ENCODE data around the gene MAVS.

The MAVS gene

DNA sequence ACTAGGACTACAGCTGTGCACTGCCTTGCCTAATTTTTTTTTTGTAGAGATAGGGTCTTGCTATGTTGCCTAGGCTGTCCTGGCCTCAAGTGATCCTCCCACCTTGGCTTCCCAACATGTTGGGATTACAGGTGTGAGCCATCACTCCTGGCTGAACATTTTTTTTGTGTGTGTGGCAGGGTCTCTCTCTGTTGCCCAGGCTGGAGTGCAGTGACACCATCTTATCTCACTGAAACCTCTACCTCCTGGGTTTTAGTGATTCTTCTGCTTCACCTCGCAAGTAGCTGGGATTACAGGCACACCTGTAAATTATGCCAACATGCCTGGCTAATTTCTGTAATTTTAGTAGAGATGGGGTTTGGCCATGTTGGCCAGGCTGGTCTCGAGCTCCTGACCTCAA is 67.8 kb downstream of the MAVS start:
- Mint-ChIP-seq H3K9me3 (no peaks in the 10 kb centered on the region), H3K27ac (no peak overlapping the region), H3K36me3 (ENCODE audit: low read depth) (peaks cover 64% of the 10 kb centered on the region), H3K27me3 (ENCODE audit: low read depth) (no peaks in the 10 kb centered on the region), H3K4me3 (no peak overlapping the region), H3K4me1 (ENCODE audit: low read depth) (peaks cover 32% of the 10 kb centered on the region)

DNA sequence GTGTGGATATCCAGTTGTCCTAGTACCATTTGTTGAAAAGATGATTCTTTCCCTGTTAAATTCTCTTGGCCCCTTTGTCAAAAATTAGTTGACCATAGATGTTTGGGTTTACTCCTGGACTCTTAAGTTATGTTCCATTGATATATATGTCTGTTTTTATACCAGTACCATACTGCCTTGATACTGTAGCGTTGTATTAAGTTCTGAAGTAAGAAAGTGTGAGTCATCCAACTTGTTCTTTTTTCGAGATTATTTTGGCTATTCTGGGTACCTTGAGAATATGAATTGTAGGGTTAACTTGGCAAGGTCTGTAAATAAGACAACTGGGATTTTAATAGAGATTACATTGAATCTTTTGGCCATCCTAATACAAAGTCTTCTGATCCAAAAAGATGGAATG is 69.1 kb downstream of the MAVS start:
- no peaks in the 10 kb centered on the region for H3K27me3 Mint-ChIP-seq (ENCODE audit: low read depth)
- H3K4me3 Mint-ChIP-seq = no peak overlapping the region

DNA sequence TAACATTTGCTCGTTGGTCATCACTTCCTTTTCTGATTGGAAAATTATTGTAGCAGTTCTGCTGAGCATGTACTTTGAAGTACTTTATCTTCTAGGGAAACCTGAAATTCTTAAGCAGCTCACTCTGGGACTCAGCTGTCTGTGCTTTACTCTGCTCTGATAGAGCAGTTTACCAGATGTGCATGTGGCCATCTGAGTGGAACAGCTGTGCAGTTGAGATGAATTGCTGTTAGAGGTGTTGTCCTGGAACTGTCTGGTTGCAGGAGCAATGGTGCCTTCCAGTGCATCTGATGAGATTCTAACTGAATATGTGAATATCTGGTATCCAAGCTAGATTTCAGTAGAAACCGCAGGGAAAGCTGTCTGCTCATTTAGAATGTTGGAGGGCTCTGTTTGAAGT is 69.7 kb downstream of the MAVS start:
- Mint-ChIP-seq H3K4me1 (ENCODE audit: low read depth) (peaks cover 25% of the 10 kb centered on the region), H3K27me3 (ENCODE audit: low read depth) (no peaks in the 10 kb centered on the region), H3K27ac (no peak overlapping the region), H3K9me3 (no peaks in the 10 kb centered on the region), H3K4me3 (no peak overlapping the region), H3K36me3 (ENCODE audit: low read depth) (peaks cover 58% of the 10 kb centered on the region)

More for the DNA sequence above, 69.1 kb downstream of the MAVS start:
- Mint-ChIP-seq H3K27ac (peak overlapping the region; percentile 49), H3K36me3 (ENCODE audit: low read depth) (peaks cover 58% of the 10 kb centered on the region), H3K9me3 (no peaks in the 10 kb centered on the region), H3K4me1 (ENCODE audit: low read depth) (peaks cover 29% of the 10 kb centered on the region)

DNA sequence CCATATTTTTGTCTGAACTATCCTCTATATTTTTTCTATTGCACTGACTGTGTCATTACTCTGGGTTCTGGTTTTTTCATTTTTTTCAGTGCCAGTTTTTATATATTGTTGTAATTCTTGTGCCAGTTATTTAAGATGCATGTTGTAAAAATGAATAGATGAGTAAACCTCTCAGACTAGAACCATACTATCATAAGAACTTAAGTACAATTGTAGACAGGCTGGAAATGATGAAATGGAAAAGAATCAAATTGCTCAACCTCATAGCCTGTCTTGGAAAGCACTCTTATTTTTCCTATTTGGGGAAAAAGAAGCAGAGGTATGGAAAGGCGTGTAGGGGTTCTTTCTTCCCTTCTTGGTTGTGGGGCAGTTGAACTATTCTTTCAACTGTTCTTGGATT is 72.7 kb downstream of the MAVS start:
- Mint-ChIP-seq H3K27ac (no peak overlapping the region), H3K4me1 (ENCODE audit: low read depth) (peaks cover 36% of the 10 kb centered on the region), H3K36me3 (ENCODE audit: low read depth) (peaks cover 55% of the 10 kb centered on the region), H3K27me3 (ENCODE audit: low read depth) (no peaks in the 10 kb centered on the region), H3K4me3 (no peak overlapping the region), H3K9me3 (no peaks in the 10 kb centered on the region)

DNA sequence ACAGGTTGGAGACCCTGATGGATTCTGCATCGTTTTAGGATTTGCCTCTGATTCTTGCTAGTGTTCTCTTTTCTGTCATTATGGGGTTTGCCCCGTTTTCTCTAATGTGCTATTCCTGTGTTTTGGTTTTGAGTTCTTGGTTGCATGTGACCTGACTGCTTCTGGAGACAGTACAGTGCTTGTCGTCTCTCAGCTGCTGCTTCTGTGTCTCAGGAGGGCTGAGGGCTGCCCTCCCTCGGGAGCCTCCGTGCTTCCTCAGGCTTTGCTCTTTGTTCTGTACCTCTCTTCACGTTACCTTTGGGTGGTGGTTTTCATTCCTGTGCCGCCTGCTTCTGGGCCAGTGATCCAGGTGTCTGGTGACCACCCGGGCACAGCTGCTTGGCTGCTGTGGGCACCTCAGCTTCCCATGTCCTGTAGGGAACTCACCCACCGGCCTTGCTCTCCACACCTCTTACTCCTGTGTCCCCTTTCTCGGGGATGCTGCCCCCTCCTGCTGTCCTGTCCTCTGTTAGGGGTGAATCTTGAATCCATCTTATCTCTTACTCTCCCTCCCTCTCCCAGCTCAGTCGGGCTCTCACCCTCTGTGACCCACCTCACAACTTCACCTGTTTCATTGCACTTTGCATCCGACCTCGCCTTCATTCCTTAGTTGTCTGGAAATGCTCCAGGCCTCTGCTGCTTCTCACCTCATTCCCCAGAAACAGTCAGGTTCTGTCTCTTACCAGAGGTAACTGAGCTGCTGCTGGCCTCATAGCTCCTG is 75.8 kb downstream of the MAVS start:
- Mint-ChIP-seq H3K27ac (peak overlapping the region; percentile 37), H3K36me3 (ENCODE audit: low read depth) (peaks cover 49% of the 10 kb centered on the region), H3K4me3 (no peak overlapping the region)

DNA sequence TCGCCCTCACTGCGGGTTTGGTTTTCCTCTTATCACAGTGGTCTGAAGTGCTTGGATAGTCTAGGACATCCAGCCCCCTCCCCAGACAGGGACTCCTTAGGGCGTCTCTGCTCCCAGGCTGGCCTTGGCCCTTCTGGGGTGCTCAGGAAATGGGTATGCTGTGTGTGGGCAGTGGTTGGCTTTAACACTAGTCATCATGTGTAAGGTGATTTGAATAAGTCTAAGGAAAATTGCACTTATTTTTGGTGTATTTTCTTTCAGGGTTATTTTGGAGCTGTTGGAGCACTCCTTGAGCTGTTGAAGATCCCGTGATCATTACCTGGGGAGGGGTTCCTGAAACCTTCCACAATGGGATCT is 76.3 kb downstream of the MAVS start:
- peaks cover 50% of the 10 kb centered on the region for H3K36me3 Mint-ChIP-seq (ENCODE audit: low read depth)

More for the DNA sequence above, 75.8 kb downstream of the MAVS start:
- no peaks in the 10 kb centered on the region for H3K9me3 Mint-ChIP-seq
- H3K27me3 Mint-ChIP-seq (ENCODE audit: low read depth) = no peaks in the 10 kb centered on the region
- H3K4me1 Mint-ChIP-seq (ENCODE audit: low read depth) = peaks cover 31% of the 10 kb centered on the region

DNA sequence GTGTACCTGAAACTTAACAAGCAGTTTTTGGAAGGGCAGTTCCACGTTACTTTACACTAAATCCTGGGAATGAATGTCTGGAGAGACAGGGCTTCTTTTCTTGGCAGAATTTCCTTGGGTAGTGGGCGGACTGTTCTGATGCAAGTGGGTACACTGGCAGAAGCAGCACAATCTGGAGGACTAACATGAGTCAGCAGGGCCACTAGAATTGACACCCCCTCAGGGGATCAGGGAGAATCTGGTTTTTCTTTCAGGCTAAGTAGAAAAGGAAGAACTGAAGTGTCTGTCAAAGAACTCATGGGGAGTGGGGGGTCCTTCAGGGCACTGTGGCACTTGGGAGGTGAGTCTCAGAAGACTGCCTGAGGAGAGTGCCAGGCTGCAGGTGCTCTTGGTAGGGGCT is 77.2 kb downstream of the MAVS start:
- Mint-ChIP-seq H3K4me3 (no peak overlapping the region), H3K27me3 (ENCODE audit: low read depth) (no peaks in the 10 kb centered on the region), H3K36me3 (ENCODE audit: low read depth) (peaks cover 45% of the 10 kb centered on the region), H3K27ac (no peak overlapping the region), H3K4me1 (ENCODE audit: low read depth) (peaks cover 36% of the 10 kb centered on the region), H3K9me3 (no peaks in the 10 kb centered on the region)

More for the DNA sequence above, 76.3 kb downstream of the MAVS start:
- no peaks in the 10 kb centered on the region for H3K27me3 Mint-ChIP-seq (ENCODE audit: low read depth)
- H3K27ac Mint-ChIP-seq = no peak overlapping the region
- peaks cover 33% of the 10 kb centered on the region for H3K4me1 Mint-ChIP-seq (ENCODE audit: low read depth)
- H3K4me3 Mint-ChIP-seq = no peak overlapping the region
- no peaks in the 10 kb centered on the region for H3K9me3 Mint-ChIP-seq

DNA sequence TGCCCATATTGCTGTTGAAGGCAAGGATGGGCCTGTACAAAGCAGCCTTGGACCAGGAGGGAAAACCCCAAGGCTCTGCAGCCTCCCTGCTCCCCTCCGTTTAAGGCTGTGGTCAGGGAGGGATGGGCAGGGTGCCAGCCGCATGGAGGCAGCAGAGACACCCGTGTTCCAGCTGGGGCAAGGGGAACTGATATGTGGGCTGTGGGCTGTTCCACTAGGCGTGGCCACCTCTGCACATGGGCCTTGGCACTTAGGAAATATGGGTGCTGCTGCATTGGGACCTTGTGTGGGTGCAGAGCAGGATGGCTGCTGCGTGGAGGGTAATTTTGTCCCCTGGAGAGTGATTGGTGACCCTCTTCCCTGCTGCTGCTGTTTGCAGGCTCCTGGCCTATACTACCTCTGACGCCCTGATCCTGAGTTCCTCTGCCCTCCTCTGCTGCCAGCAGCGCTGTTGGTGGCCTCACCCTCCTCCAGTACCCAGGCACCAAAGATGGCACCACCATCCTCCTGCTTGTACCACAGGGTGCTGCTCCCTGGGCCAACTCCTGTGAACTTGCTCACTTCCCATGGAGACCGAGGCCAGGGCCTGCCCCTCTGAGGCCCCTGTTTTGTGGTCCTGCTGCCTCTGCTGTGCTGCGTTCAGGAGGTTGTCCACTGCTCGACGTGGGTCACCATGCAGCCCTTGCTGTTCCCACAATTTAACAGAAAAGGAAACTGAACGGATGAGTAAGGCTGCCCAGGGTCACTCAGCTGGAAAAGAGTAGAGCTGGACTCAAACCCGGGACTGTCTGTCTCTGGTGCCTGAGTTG is 77.9 kb downstream of the MAVS start:
- H3K4me1 Mint-ChIP-seq (ENCODE audit: low read depth) = peaks cover 31% of the 10 kb centered on the region
- H3K27ac Mint-ChIP-seq = peak overlapping the region; percentile 45
- no peak overlapping the region for H3K4me3 Mint-ChIP-seq
- H3K27me3 Mint-ChIP-seq (ENCODE audit: low read depth) = no peaks in the 10 kb centered on the region
- no peaks in the 10 kb centered on the region for H3K9me3 Mint-ChIP-seq
- H3K36me3 Mint-ChIP-seq (ENCODE audit: low read depth) = peaks cover 40% of the 10 kb centered on the region

DNA sequence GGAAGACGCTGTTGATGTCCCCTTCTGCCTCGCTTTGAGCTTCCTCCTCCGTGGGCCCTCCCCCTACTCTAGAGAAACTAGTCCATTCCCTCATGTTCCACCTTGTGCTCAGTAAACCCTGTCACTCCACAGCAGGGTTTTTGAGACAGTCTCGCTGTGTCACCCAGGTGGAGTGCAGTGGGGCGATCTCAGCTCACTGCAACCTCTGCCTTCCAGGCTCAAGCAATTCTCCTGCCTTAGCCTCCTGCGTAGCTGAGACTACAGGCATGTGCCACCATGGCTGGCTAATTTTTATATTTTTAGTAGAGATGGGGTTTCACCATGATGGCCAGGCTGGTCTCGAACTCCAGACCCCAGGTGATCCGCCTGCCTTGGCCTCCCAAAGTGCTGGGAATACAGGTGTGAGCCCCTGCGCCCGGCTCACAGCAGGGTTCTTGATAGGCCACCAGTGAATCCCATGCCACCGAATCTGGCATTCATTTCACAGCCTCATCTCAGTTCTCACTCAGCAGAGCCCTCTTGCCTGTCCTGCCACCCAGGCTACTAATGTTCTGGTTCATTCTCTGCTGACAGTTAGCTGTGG is 78.6 kb downstream of the MAVS start:
- H3K27ac Mint-ChIP-seq = peak overlapping the region; percentile 45
- H3K4me1 Mint-ChIP-seq (ENCODE audit: low read depth) = peaks cover 33% of the 10 kb centered on the region
- H3K36me3 Mint-ChIP-seq (ENCODE audit: low read depth) = peaks cover 39% of the 10 kb centered on the region
- no peaks in the 10 kb centered on the region for H3K9me3 Mint-ChIP-seq
- no peak overlapping the region for H3K4me3 Mint-ChIP-seq
- H3K27me3 Mint-ChIP-seq (ENCODE audit: low read depth) = no peaks in the 10 kb centered on the region
